Hepatocyte (in vitro differentiated cells): ENCODE measurements around the gene SYCP2L.

Experiments
- EZH2 ChIP-seq: fragments of 200-600 bp; sonication (generic); IDR thresholded peaks from 2 replicates; pipeline ENCODE4 v1.6.1; 2016; ENCODE audit warnings: antibody characterized with exemption, mild to moderate bottlenecking, borderline replicate concordance
- EZH2phosphoT487 ChIP-seq: fragments of 200-600 bp; sonication (generic); IDR thresholded peaks from one replicate; pipeline ENCODE4 v1.6.1; 2018; ENCODE audit warnings: antibody characterized with exemption, mild to moderate bottlenecking, low read depth, moderate library complexity; ENCODE audit not compliant: unreplicated experiment, severe bottlenecking
- TF ChIP-seq, protein P1 (sequence below): fragments of 200-600 bp; sonication (generic); IDR thresholded peaks from 2 replicates; pipeline ENCODE4 v1.5.1; 2016; ENCODE audit warnings: antibody characterized with exemption, mild to moderate bottlenecking; ENCODE audit not compliant: poor library complexity

DNA sequence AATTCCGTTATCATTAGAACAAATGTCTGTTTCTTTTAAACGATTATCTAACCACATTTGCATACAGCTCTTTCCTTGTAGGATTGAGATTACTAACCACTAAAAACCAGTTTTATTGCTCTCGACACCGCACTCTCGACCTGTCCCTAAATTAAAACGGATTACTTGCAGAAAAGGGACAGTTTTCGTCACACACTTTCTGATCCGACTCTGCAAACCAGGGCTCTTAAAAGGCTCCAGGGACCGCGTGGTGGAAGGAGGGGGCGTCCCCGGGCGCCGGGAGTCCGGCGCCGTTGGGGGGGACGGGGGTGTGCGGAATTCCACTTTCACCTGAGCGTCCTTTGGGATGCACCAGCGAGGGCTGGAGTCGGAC, 49.2 kb upstream of the SYCP2L start:
- TF ChIP-seq, protein P1, sequence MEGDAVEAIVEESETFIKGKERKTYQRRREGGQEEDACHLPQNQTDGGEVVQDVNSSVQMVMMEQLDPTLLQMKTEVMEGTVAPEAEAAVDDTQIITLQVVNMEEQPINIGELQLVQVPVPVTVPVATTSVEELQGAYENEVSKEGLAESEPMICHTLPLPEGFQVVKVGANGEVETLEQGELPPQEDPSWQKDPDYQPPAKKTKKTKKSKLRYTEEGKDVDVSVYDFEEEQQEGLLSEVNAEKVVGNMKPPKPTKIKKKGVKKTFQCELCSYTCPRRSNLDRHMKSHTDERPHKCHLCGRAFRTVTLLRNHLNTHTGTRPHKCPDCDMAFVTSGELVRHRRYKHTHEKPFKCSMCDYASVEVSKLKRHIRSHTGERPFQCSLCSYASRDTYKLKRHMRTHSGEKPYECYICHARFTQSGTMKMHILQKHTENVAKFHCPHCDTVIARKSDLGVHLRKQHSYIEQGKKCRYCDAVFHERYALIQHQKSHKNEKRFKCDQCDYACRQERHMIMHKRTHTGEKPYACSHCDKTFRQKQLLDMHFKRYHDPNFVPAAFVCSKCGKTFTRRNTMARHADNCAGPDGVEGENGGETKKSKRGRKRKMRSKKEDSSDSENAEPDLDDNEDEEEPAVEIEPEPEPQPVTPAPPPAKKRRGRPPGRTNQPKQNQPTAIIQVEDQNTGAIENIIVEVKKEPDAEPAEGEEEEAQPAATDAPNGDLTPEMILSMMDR = no peak
- no peak for TF ChIP-seq EZH2phosphoT487
- no peak for TF ChIP-seq EZH2
